Astrocyte of the spinal cord (primary cell): ENCODE results near the gene CDC42BPA.

Experiments
- DNase-seq: peaks from one replicate; pipeline ENCODE4 v3.0.0; 2011; ENCODE audit warnings: low read depth, low spot score
- H3K4me3 ChIP-seq: 2 replicates; pipeline ENCODE4 v1.5.1; 2011; ENCODE audit warnings: low read depth, mild to moderate bottlenecking, low read length, moderate library complexity
- in situ Hi-C: cut with HindIII; loops from 2 replicates; pipeline ENCODE4 v1.10.0; 2017; ENCODE audit warnings: low sequenced_read_pairs
- TF ChIP-seq, protein P1 (sequence below): IDR thresholded peaks from 2 replicates; pipeline ENCODE4 v1.5.1; 2012; ENCODE audit warnings: low read depth, mild to moderate bottlenecking, low read length, inconsistent platforms

CDC42BPA gene

DNA sequence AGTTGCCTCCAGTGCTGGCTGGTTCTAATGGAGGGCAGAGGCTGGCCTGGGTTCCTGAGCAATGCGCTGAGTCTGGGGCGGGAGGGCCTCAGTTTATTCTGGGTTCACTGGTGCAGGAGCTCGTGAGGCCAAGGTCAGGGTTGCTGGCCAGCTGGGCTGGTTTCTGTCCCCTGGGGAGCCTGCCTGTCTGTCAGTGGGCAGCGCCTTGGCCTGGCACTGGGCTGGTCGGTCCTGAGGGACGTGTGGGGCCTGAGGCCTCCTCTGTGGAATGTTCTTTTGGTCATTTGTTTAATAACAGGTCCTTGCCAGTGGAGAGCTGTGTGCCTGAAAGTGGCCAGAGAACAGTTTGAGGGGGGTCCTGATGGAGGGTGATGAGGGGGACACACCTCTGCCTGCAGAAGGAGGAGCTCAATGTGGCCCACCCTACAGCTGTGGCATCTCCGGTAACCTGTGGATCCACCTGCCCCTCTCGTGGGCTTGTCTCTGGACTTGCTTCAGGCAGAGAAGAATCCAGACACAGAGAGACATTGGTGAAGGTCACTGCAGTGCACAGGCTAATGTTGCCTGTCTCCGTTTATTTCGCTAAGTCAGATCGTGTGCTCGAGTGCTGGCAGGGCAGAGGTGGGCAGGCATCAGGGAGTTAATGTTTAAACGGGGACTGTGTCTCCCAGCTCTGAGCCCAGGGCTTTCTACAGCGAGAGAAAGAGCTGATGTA is 343.6 kb downstream of the CDC42BPA start:
- DNase-seq, result no peak
- in situ Hi-C loops, result no loop called here
- H3K4me3 ChIP-seq, result no peak overlapping the region
- TF ChIP-seq, protein P1, sequence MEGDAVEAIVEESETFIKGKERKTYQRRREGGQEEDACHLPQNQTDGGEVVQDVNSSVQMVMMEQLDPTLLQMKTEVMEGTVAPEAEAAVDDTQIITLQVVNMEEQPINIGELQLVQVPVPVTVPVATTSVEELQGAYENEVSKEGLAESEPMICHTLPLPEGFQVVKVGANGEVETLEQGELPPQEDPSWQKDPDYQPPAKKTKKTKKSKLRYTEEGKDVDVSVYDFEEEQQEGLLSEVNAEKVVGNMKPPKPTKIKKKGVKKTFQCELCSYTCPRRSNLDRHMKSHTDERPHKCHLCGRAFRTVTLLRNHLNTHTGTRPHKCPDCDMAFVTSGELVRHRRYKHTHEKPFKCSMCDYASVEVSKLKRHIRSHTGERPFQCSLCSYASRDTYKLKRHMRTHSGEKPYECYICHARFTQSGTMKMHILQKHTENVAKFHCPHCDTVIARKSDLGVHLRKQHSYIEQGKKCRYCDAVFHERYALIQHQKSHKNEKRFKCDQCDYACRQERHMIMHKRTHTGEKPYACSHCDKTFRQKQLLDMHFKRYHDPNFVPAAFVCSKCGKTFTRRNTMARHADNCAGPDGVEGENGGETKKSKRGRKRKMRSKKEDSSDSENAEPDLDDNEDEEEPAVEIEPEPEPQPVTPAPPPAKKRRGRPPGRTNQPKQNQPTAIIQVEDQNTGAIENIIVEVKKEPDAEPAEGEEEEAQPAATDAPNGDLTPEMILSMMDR, result no peak

DNA sequence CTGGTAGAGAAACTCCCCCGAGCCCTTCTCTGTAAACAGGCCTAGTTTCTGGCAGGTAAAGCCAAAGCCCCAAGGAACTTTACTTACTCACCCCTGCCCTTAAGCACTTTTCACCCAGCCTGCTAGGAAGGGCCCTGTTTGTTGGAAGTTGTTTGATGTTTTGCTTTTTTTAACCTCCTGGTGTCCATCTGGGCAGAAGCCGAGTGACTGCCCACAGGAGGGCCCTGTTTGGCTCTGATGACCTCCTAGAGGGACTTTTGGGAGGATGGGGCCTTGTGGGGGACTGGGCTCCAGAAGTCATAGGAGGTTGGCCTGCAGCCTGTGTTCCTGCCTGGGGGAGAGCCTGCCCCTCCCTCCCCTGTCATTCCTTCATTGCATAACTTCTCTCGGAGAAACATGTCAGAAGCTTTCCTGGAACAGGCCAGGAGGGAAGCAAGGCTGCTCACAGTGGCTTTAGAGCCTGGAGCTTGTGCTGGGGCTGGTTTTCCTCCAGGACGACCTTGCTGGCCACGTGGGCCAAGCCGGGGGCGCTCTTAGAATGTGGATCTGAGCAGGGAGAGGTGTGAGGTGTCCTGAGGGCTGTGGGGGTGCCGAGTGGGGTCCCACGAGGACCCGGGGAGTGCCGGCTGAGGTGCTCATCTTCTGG is 344.3 kb downstream of the CDC42BPA start:
- in situ Hi-C loops, result no loop called here
- DNase-seq, result peak; percentile 29
- TF ChIP-seq, protein P1, result no peak
- H3K4me3 ChIP-seq, result no peak overlapping the region

GRCh38 chr1:226973371-226973897 is 344.9 kb downstream of the CDC42BPA start:
- no peak overlapping the region for H3K4me3 ChIP-seq
- DNase-seq, result no peak
- in situ Hi-C loops, result no loop called here
- TF ChIP-seq, protein P1, result no peak

DNA sequence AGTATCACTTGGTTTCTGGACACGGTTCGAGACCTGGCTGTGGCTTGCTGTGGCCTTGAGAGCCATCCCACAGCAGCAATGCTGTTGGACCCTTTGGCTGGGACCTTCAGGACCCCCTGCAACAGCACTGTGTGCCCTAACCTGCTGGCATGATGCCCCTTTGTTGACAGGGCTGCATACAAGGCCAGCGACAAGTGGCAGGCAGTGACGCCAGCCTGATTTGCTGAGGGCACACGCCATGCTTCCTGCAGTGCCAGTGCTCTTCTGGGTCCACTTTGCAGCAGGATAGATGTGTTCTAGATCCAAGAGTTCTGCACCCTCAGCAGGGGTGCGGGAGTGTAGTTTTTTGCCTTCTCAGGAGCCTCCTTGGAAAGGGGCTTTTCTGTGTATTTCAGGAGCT is 345.4 kb downstream of the CDC42BPA start:
- TF ChIP-seq, protein P1, result no peak

GRCh38 chr1:226971765-226972164 is 346.5 kb downstream of the CDC42BPA start:
- in situ Hi-C loops, result no loop called here
- H3K4me3 ChIP-seq, result no peak overlapping the region
- no peak for DNase-seq
- TF ChIP-seq, protein P1, result no peak

More for the DNA sequence above, 345.4 kb downstream of the CDC42BPA start:
- DNase-seq, result no peak
- in situ Hi-C loops, result no loop called here
- H3K4me3 ChIP-seq, result no peak overlapping the region

GRCh38 chr1:226967665-226968064 is 350.6 kb downstream of the CDC42BPA start:
- H3K4me3 ChIP-seq, result no peak overlapping the region
- no peak for DNase-seq
- TF ChIP-seq, protein P1, result no peak
- in situ Hi-C loops, result no loop called here
